ENCODE results near the gene SLCO2B1. TPM values are rescaled to one million over a fixed set of nuclear protein-coding genes. Genes with fewer than 3 reads are reported as not detected.

SLCO2B1 gene
- total RNA-seq, 6 experiments from 2014 or later, result 145 to 316 (median 199) TPM

DNA sequence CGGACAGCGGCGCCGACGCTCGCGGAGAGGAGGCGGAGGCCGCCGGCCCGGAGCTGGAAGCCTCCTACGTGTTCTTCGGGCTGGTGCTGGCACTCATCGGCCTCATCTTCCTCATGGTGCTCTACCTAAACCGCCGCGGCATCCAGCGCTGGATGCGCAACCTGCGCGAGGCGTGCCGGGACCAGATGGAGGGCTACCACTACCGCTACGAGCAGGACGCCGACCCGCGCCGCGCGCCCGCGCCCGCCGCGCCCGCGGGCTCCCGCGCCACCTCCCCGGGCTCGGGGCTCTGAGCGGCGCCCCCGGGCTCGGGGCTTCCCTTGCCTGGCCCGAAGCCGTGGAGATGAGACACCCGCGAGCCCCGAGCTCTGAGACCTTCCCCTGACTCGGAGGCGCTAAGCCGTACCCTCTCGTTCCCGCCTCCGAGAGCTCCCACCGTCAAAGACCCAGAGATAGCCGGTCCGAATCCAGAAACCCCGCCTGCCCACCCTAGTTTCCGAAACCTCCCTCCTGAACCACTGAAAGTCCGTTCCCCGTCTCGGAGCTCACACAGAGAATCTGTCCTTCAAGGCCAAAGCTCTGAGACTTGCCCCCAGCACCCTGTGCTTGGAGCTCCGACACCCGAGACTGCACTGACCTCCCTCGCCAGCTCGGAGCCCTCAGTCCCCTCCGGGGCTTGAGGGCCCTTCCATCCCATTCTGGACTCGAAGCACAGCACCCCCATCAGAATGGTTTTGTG, 91.2 kb downstream of the SLCO2B1 start:
- intact Hi-C loops (cut with DNase I), result loop anchor here (5.0 to 10.0 kb wide), 3 partner anchors 35 to 217 kb away; no protein-coding TSS in a partner anchor
- H3K9me3 ChIP-seq, result no peaks in the 10 kb centered on the region
- no peak overlapping the region for H3K27ac ChIP-seq
- peaks cover 0 to 11% (median 0%) of the 10 kb centered on the region in 4 donors for H3K4me1 ChIP-seq
- ATAC-seq, result no peak
- no peak for DNase-seq
- H3K36me3 ChIP-seq, result no peaks in the 10 kb centered on the region
- TF ChIP-seq, protein P1, sequence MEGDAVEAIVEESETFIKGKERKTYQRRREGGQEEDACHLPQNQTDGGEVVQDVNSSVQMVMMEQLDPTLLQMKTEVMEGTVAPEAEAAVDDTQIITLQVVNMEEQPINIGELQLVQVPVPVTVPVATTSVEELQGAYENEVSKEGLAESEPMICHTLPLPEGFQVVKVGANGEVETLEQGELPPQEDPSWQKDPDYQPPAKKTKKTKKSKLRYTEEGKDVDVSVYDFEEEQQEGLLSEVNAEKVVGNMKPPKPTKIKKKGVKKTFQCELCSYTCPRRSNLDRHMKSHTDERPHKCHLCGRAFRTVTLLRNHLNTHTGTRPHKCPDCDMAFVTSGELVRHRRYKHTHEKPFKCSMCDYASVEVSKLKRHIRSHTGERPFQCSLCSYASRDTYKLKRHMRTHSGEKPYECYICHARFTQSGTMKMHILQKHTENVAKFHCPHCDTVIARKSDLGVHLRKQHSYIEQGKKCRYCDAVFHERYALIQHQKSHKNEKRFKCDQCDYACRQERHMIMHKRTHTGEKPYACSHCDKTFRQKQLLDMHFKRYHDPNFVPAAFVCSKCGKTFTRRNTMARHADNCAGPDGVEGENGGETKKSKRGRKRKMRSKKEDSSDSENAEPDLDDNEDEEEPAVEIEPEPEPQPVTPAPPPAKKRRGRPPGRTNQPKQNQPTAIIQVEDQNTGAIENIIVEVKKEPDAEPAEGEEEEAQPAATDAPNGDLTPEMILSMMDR (IDR thresholded peaks at IDR 0.05), result no peak
- no peak for TF ChIP-seq POLR2A (IDR thresholded peaks at IDR 0.05)
- peaks cover 0 to 12% of the 10 kb centered on the region in 2 donors for H3K27me3 ChIP-seq
- 6% methylated on average over 7 of the region's 72 CpGs for WGBS (ENCODE audit: insufficient coverage, low coverage, low lambda C conversion rate, missing lambda C conversion rate)
- H3K4me3 ChIP-seq, result peak overlapping the region in 2 of 3 donors; percentile 14 to 41

DNA sequence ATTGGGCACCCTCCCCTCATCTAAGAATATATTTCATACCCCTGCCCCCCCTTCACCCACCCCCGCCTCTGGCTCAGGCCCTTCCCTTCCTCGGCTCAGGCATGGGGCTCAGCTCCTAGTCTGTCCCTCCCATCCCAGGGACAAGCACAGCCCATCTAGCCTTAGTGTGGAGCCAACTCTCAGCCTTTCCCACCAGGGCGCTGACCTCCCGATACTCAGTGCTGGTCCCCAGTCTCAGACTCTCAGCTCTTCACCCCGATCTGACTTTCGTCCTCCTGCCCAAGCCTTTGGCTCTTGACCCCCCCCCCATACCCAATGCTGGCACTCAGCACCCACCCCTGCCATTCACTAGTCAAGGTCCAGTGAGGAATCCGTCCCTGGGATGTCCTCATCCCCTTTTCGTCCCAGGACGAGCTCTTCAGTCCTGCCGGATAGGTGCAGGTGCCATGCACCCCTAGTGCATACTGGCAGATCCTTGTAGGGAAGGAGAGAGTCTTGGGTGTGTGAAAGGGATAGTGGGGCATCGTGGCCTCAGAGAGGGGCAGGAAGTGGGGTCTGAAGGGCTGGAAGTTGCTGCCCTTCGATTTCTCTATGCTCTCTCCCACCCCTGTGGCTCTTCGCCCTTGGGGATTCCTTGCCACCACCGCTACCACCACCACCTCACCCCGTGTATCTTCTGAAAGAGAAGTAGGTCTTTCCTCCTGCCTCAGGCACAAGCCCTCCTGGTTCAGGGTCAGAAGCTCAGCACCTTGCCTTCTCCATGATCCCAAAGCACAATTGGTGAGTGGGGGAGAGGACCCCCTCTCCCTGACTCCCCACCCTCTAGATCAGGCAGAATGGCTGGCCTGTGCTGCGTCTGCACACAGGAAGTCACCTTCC, 92.1 kb downstream of the SLCO2B1 start:
- no peak for ATAC-seq
- H3K9me3 ChIP-seq, result no peaks in the 10 kb centered on the region
- intact Hi-C loops (cut with DNase I), result loop anchor here (5.0 to 10.0 kb wide), 3 partner anchors 36 to 218 kb away; no protein-coding TSS in a partner anchor
- peaks cover 0 to 11% (median 0%) of the 10 kb centered on the region in 4 donors for H3K4me1 ChIP-seq
- 80% methylated on average over 9 of the region's 16 CpGs for WGBS (ENCODE audit: insufficient coverage, low coverage, low lambda C conversion rate, missing lambda C conversion rate)
- H3K4me3 ChIP-seq, result no peak overlapping the region
- TF ChIP-seq, protein P1 (IDR thresholded peaks at IDR 0.05), result no peak
- TF ChIP-seq POLR2A (IDR thresholded peaks at IDR 0.05), result no peak
- H3K27me3 ChIP-seq, result peaks cover 0 to 12% of the 10 kb centered on the region in 2 donors
- DNase-seq, result peak; percentile 7 to 40 (median 33)
- no peaks in the 10 kb centered on the region for H3K36me3 ChIP-seq
- no peak overlapping the region for H3K27ac ChIP-seq

DNA sequence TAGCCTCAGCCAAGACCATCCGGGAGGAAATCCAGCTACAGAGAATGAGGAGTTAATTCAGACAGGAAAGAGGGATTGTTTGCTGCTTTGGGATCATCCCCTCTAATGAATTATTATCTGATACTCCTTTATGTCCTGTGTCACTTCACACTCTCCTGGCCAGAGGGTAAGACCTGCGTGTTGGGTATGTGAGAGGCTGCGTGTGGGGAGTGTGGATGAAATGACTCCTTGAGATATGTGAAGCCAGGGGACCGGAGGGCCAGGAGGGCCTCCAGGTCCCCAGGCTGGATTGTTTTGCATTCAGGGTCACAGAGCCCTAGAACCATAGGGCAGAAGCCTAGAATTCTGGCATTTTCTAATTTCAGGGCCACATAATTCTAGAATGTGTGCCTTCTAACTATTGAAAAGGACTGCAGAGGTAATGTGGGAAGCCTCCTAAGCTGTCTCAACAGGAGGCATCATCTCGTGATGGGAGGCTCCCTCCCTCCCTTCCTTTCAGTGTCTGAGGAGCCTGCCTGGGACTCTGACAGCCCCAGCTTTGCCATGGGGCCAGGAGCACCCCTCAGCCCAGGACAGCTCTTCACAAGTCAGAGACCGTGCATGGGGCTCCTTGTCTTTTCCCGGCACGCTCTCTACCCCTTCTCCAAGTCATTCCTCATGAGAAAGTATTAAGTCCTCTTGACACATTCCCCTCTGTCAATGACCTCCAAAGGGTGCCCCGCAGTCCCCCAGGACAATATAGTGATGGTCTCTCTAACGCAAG, 93.3 kb downstream of the SLCO2B1 start:
- Histone ChIP-seq H3K4me3 (no peak overlapping the region), H3K4me1 (peaks cover 0 to 14% (median 0%) of the 10 kb centered on the region in 4 donors), H3K27me3 (peaks cover 0 to 12% of the 10 kb centered on the region in 2 donors), H3K27ac (no peak overlapping the region), H3K9me3 (no peaks in the 10 kb centered on the region), H3K36me3 (no peaks in the 10 kb centered on the region)
- ATAC-seq, result no peak
- TF ChIP-seq, protein P1 (IDR thresholded peaks at IDR 0.05), result no peak
- no peak for TF ChIP-seq POLR2A (IDR thresholded peaks at IDR 0.05)
- intact Hi-C loops (cut with DNase I), result loop anchor here (5.0 to 10.0 kb wide), 3 partner anchors 37 to 219 kb away; no protein-coding TSS in a partner anchor
- 57% methylated on average over 5 of the region's 10 CpGs for WGBS (ENCODE audit: insufficient coverage, low coverage, low lambda C conversion rate, missing lambda C conversion rate)
- DNase-seq, result peak in 2 of 3 donors; percentile 3 to 20

Data from right lobe of liver (tissue), 6 donors.